Loucy (cell line): ENCODE measurements around the gene WDR7.

Experiments
- H2AFZ ChIP-seq: fragments of 200-600 bp; sonication (generic); 2 replicates; pipeline ENCODE4 v1.6.0; 2016; ENCODE audit warnings: antibody characterized with exemption, mild to moderate bottlenecking, low read length, moderate library complexity
- H3F3A ChIP-seq: fragments of 200-600 bp; 2 replicates; pipeline ENCODE4 v1.6.0; 2016; ENCODE audit warnings: antibody characterized with exemption, low read depth, mild to moderate bottlenecking
- H3K27me3 ChIP-seq: fragments of 200-600 bp; sonication (generic); 2 replicates; pipeline ENCODE4 v1.6.1; 2014; ENCODE audit warnings: low read length, mild to moderate bottlenecking; ENCODE audit not compliant: insufficient read depth, poor library complexity, severe bottlenecking
- H3K36me3 ChIP-seq: fragments of 200-600 bp; sonication (generic); 2 replicates; pipeline ENCODE4 v1.6.1; 2016; ENCODE audit warnings: low read length; ENCODE audit not compliant: insufficient read depth
- H3K4me1 ChIP-seq: fragments of 200-600 bp; sonication (generic); 2 replicates; pipeline ENCODE4 v1.5.1; 2014; ENCODE audit warnings: low read length, mild to moderate bottlenecking; ENCODE audit not compliant: insufficient read depth, poor library complexity, severe bottlenecking
- H3K4me2 ChIP-seq: fragments of 200-600 bp; sonication (generic); 2 replicates; pipeline ENCODE4 v1.6.0; 2014; ENCODE audit warnings: antibody characterized with exemption, low read length, low read depth, mild to moderate bottlenecking; ENCODE audit not compliant: poor library complexity, severe bottlenecking
- H3K4me3 ChIP-seq: fragments of 200-600 bp; sonication (generic); 2 replicates; pipeline ENCODE4 v1.5.1; 2014; ENCODE audit warnings: low read length, mild to moderate bottlenecking, mixed read lengths; ENCODE audit not compliant: poor library complexity, severe bottlenecking
- H3K79me2 ChIP-seq: fragments of 200-600 bp; sonication (generic); 2 replicates; pipeline ENCODE4 v1.6.1; 2014; ENCODE audit warnings: low read length; ENCODE audit not compliant: insufficient read depth
- H3K9ac ChIP-seq: fragments of 200-600 bp; sonication (generic); 2 replicates; pipeline ENCODE4 v1.6.0; 2014; ENCODE audit warnings: mild to moderate bottlenecking, low read depth, low read length, moderate library complexity; ENCODE audit not compliant: poor library complexity, severe bottlenecking
- H3K9me2 ChIP-seq: fragments of 200-600 bp; sonication (generic); replicated peaks from 2 replicates; pipeline ENCODE4 v1.6.1; 2016; ENCODE audit warnings: low read depth, low read length, mixed read lengths
- H3K9me3 ChIP-seq: fragments of 200-600 bp; sonication (generic); 2 replicates; pipeline ENCODE4 v1.6.1; 2014; ENCODE audit warnings: mild to moderate bottlenecking, antibody characterized with exemption, low read length, low read depth; ENCODE audit not compliant: insufficient read depth
- H4K20me1 ChIP-seq: fragments of 200-600 bp; sonication (generic); 2 replicates; pipeline ENCODE4 v1.6.0; 2014; ENCODE audit warnings: antibody characterized with exemption, low read length, mild to moderate bottlenecking; ENCODE audit not compliant: insufficient read depth, poor library complexity, severe bottlenecking
- EZH2phosphoT487 ChIP-seq: fragments of 200-600 bp; IDR thresholded peaks from 2 replicates; pipeline ENCODE4 v1.6.1; 2018; ENCODE audit warnings: antibody characterized with exemption, mild to moderate bottlenecking, moderate library complexity, borderline replicate concordance
- TF ChIP-seq, protein P1 (sequence below): fragments of 200-600 bp; sonication (generic); conservative IDR thresholded peaks from 2 replicates; pipeline ENCODE4 v1.5.1; 2014; ENCODE audit warnings: mild to moderate bottlenecking, antibody characterized with exemption, low read length

Gene WDR7

DNA sequence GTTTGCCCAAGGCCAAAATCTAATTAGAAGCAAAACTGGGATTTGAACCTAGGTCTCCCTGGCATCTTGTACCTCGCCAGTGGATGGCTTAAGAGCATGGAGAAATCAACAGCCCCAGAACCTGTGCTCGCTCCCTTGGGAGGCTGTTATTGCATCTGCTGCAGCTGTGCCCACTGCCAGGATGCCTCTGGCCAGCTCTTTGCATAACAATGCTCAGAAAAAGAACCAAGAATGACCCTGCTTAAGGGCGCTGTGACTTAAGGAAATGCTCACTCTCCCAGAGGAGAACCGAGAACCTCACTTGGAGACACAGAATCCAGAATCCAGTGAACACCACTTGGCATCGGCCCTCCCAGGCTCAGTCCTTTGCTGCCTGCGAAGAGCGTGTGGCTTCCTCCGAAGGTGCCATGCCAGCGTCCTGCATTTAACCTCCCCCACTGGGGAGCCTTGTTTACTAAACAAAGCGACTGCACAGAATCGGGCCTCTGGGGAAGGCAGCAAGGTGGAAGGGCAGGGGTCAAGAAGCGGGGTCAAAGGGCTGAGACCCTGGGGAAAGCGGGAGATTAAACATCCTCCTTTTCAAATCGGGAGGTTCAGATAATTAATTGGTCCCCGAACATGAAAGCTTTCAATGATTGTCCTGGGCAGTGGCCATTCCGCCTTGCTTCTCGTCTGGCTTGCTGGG, 424.7 kb downstream of the WDR7 start:
- H3K79me2 ChIP-seq = no peaks in the 10 kb centered on the region
- H3K36me3 ChIP-seq = no peaks in the 10 kb centered on the region
- no peaks in the 10 kb centered on the region for H4K20me1 ChIP-seq
- H3K9me3 ChIP-seq = no peaks in the 10 kb centered on the region
- no peak for TF ChIP-seq EZH2phosphoT487
- TF ChIP-seq, protein P1, sequence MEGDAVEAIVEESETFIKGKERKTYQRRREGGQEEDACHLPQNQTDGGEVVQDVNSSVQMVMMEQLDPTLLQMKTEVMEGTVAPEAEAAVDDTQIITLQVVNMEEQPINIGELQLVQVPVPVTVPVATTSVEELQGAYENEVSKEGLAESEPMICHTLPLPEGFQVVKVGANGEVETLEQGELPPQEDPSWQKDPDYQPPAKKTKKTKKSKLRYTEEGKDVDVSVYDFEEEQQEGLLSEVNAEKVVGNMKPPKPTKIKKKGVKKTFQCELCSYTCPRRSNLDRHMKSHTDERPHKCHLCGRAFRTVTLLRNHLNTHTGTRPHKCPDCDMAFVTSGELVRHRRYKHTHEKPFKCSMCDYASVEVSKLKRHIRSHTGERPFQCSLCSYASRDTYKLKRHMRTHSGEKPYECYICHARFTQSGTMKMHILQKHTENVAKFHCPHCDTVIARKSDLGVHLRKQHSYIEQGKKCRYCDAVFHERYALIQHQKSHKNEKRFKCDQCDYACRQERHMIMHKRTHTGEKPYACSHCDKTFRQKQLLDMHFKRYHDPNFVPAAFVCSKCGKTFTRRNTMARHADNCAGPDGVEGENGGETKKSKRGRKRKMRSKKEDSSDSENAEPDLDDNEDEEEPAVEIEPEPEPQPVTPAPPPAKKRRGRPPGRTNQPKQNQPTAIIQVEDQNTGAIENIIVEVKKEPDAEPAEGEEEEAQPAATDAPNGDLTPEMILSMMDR = no peak
- no peak overlapping the region for H2AFZ ChIP-seq
- no peaks in the 10 kb centered on the region for H3K9me2 ChIP-seq
- H3F3A ChIP-seq = no peaks in the 10 kb centered on the region
- H3K9ac ChIP-seq = no peak overlapping the region
- H3K4me2 ChIP-seq = no peak overlapping the region
- peaks cover 43% of the 10 kb centered on the region for H3K4me1 ChIP-seq
- H3K4me3 ChIP-seq = no peak overlapping the region
- H3K27me3 ChIP-seq = peaks cover 43% of the 10 kb centered on the region

- Histone ChIP-seq H3K9ac (no peak overlapping the region), H3K4me1 (peaks cover 43% of the 10 kb centered on the region), H3K27me3 (peaks cover 50% of the 10 kb centered on the region), H3F3A (no peaks in the 10 kb centered on the region), H3K4me3 (peak overlapping the region; percentile 31), H3K9me2 (no peaks in the 10 kb centered on the region), H3K4me2 (peak overlapping the region; percentile 63), H4K20me1 (no peaks in the 10 kb centered on the region), H3K9me3 (no peaks in the 10 kb centered on the region), H2AFZ (no peak overlapping the region), H3K79me2 (no peaks in the 10 kb centered on the region), H3K36me3 (no peaks in the 10 kb centered on the region)
- TF ChIP-seq, protein P1 = no peak
- TF ChIP-seq EZH2phosphoT487 = no peak
These were observed 426.0 kb downstream of the WDR7 start for GRCh38 chr18:57077005-57077765.

GRCh38 chr18:57077786-57078552, 426.8 kb downstream of the WDR7 start:
- Histone ChIP-seq H3K36me3 (no peaks in the 10 kb centered on the region), H2AFZ (no peak overlapping the region), H3K4me3 (peak overlapping the region; percentile 31), H3F3A (no peaks in the 10 kb centered on the region), H4K20me1 (no peaks in the 10 kb centered on the region), H3K4me2 (peak overlapping the region; percentile 63), H3K9ac (no peak overlapping the region), H3K27me3 (peaks cover 54% of the 10 kb centered on the region), H3K79me2 (no peaks in the 10 kb centered on the region), H3K9me3 (no peaks in the 10 kb centered on the region), H3K4me1 (peaks cover 43% of the 10 kb centered on the region), H3K9me2 (no peaks in the 10 kb centered on the region)
- TF ChIP-seq, protein P1 = no peak
- peak; percentile 79 for TF ChIP-seq EZH2phosphoT487
